SK-N-DZ (cell line): Measurements from ENCODE around the gene BLVRB. TPM values are rescaled to one million over a fixed set of nuclear protein-coding genes. Genes with fewer than 3 reads are reported as not detected.
A peak's percentile ranks its signal among the peaks of the same experiment; 100 is the strongest.
"Not testable (repeated sequence)": the region's sequence is repeated elsewhere in the genome, so short reads cannot be mapped to it uniquely, and the experiment has no call there.

Experiments used
- DNase-seq: peaks from one replicate; pipeline ENCODE4 v3.0.0-alpha.2; 2015; ENCODE audit warnings: low spot score
- polyA plus RNA-seq, 2 experiments: library from polyadenylated mRNA; depleted of rRNA; stranded (reverse); fragments of >200 nt; gene quantifications; 2 replicates each; pipeline ENCODE4 v1.2.3, GENCODE V29; 2014

The BLVRB gene
- polyA plus RNA-seq (2014; cell fraction: cytosol; rRNA removed), result 3.9 and 5.3 TPM in 2 replicates
- 0.85 and 1.4 TPM in 2 replicates for polyA plus RNA-seq (2014; cell fraction: nucleus; rRNA removed)

- peak; percentile 97 for DNase-seq
These were observed at the start of gene BLVRB for GRCh38 chr19:40465557-40466218. Gene BLVRB (minus strand): TSS chr19:40465745. CDS start chr19:40465688, 57 bp downstream.

- DNase-seq, result no peak
These were observed 48.3 kb upstream of the BLVRB start for GRCh38 chr19:40513741-40514315.

GRCh38 chr19:40513345-40513678 is 47.8 kb upstream of the BLVRB start:
- DNase-seq, result no peak

DNA sequence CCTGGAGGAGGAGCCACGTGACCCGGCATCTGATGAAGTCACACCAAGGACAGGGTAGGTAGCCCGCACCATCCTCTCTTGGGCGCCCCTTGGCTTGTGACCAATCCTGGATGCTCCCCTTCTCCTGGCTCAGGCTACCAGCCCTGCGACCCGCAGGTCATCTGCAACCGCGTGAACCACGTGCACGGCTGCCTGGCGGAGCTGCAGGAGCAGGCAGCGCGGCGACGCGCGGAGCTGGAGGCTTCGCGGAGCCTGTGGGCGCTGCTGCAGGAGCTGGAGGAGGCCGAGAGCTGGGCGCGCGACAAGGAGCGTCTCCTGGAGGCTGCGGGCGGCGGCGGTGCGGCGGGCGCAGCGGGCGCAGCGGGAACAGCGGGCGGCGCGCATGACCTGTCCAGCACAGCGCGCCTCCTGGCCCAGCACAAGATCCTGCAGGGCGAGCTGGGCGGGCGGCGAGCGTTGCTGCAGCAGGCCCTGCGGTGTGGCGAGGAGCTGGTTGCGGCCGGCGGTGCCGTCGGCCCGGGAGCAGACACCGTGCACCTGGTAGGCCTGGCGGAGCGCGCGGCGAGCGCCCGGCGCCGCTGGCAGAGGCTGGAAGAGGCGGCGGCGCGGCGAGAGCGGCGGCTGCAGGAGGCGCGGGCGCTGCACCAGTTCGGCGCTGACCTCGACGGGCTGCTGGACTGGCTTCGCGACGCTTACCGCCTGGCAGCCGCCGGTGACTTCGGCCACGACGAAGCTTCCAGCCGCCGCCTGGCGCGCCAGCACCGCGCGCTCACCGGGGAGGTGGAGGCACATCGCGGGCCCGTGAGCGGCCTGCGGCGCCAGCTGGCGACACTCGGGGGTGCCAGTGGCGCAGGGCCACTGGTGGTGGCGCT is 47.2 kb upstream of the BLVRB start:
- DNase-seq, result peak; percentile 53

- no peak for DNase-seq
These were observed 46.5 kb upstream of the BLVRB start for GRCh38 chr19:40512110-40512472.

- DNase-seq, result no peak
These were observed 45.9 kb upstream of the BLVRB start for GRCh38 chr19:40511487-40511886.

- no peak for DNase-seq
These were observed 45.1 kb upstream of the BLVRB start for GRCh38 chr19:40510526-40511115.

DNA sequence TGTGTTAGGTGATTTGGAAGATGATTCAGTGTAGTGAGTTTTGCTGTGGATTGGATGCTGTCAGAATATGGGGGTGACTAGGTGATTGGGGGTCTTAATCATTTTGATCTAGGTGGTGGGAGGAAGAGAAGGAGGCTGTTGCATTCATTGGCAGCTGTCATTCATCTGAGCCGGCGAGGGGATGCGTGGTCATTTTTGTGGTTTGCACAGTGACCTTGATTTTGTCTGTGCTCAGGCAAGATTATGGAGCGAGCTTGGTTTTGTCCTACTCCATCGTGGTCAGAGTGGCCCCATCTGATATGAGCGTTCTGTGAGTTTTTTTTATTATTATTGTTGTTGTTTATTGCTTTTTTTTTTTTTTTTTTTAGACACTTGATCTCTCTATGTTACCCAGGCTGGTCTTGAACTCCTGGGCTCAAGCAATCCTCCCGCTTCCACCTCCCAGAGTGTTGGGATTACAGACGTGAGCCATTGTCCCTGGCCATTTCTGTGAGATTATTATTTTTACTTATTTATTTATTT is 43.3 kb upstream of the BLVRB start:
- no peak for DNase-seq

- DNase-seq, result no peak
These were observed 42.3 kb upstream of the BLVRB start for GRCh38 chr19:40507892-40508291.

GRCh38 chr19:40506099-40506498 is 40.6 kb upstream of the BLVRB start:
- DNase-seq, result no peak

DNA sequence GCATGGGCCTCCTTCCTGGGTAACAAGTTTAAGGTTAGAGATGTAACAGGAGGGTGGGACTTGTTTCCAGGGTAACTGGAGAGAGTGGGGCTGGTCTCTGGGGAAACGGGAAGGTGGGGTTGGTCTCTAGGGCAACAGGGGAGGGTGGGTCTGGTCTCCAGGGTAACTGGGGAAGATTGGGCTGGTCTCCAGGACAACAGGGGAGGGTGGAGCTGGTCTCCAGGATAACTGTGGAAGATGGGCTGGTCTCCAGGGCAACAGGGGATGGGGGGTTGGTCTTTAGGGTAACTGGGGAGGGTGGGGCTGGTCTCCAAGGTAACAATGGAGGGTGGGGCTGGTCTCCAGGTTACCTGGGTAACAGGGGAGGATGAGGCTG is 37.8 kb upstream of the BLVRB start:
- peak; percentile 91 for DNase-seq

DNA sequence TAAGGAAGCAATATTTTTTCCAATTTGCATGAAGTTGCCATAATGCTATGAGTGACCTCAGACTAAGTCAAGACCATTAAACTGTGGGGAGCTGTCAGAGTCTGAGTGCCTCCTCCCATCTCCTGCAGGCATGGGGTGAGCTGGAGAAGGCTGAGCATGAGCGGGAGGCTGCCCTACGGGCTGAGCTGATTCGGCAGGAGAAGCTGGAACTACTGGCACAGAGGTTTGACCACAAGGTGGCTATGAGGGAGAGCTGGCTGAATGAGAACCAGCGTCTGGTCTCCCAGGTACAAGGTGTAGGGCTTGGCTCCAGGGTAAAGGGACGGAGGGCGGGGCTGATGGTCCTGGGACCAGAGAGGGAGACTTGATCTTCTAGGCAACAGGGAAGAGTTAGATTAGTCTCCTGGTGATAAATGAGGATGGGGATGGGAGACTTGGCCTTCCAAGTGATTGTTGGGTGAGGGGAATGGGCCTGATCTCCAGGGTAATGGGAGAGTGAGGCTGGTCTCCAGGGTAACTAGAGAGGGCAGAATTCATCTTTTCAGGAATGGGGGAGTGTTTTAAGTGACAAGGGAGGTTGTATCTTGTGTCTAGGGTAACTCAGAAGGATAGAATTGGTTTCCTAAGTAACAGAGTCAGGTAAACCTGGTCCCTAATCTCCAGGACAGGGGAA is 37.2 kb upstream of the BLVRB start:
- peak; percentile 55 for DNase-seq

GRCh38 chr19:40502081-40502480 is 36.5 kb upstream of the BLVRB start:
- no peak for DNase-seq

DNA sequence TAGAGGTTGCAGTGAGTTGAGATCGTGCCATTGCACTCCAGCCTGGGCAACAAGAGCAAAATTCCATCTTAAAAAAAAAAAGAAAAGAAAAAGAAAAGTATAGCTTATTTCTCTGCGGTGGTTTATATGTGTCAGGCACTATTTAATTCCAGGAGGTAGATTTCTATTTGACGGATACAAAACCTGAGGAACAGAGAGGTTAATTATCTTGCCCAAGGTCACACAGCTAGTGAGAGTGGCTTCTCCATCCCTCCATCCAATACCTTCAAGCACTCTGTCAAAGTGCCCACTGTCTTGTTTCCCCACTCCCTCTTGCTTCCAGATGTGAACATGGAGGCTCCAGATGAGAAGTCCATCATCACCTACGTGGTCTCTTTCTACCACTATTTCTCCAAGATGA is 36.1 kb upstream of the BLVRB start:
- no peak for DNase-seq

GRCh38 chr19:40500678-40501530 is 35.4 kb upstream of the BLVRB start:
- DNase-seq, result not testable (repeated sequence)

DNA sequence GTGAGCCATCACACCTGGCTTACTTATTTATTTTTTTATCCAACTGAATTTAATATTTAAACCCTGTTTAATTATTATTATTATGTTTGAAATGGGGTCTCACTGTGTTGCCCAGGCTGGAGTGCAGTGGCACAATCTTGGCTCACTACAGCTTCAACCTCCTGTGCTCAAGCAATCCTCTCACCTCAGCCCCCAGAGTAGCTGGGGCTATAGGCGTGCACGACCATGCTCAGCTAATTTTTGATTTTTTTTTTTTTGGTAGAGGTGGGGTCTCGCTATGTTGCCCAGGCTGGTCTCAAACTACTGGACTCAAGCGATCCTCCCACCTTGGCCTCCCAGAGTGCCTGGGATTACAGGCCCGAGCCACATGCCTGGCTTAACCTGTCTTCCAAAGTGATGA is 33.8 kb upstream of the BLVRB start:
- no peak for DNase-seq

DNA sequence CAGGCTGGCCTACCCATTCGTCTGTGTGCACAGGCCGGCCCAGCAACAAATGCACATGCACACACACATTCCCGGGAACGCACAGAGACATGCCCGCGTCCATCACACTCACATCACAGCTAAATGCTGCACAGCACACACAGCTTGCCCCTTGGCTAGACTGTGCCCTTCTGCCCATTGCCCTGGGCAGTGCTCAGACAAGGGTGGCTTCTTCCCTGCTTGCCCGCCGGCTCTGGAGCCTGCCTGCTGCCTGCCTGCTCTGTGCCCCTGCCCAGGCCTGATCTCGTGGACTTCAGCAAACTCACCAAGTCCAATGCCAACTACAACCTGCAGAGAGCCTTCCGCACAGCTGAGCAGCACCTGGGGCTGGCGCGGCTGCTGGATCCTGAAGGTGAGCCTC is 31.7 kb upstream of the BLVRB start:
- no peak for DNase-seq

DNA sequence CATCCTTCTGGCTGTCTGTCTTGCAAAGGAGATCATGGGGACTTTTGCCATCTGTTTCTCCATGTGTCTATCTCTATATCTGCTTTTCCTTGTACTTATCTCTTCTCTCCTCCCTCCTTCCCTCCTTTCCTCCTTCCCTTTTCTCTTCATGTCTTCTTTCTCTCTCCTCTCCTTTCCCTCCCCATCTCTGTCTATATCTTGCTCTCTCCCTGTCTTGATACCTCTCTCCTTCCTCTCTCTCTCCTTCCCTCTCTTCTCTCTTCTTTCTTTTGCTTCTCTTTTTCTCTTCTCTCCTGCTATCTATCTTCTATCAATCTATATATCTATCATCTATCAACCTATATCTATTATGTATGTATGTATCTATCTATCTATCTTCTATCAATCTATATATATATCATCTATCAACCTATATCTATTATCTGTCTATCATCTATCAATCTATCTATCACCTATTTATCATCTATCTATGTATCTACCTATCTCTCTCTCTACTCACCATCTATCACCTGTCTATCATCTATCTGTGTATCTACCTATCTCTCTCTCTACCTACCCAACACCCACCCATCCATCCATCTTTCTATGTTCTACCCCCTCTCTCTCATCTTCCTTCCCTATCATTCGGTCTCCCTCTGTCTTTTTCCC is 28.8 kb upstream of the BLVRB start:
- DNase-seq, result no peak

GRCh38 chr19:40493778-40494177 is 28.2 kb upstream of the BLVRB start:
- DNase-seq, result no peak

DNA sequence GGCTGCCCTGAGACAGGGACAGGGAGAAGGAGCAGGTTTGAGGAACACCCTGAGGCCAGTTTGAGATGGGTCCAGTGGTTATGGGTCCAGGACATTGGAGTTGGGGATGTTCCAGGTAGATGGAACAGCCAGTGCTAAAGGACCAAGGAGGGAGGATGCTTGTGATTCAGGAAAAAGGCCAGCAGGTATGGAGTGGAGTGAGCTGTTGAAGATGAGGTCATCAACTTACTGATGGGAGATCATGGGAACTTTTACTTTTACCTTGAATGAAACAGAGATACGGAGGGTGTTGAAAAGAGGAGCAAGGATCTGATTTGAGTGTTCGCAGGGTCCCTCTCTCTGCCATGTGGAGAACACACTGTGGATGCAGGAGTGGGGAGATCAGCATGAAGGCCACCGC is 26.7 kb upstream of the BLVRB start:
- no peak for DNase-seq
